ENCODE measurements around the gene ASB3.
A peak's percentile ranks its signal among the peaks of the same experiment; 100 is the strongest.
"Not testable (repeated sequence)": the region's sequence is repeated elsewhere in the genome, so short reads cannot be mapped to it uniquely, and the experiment has no call there.

Gene ASB3

DNA sequence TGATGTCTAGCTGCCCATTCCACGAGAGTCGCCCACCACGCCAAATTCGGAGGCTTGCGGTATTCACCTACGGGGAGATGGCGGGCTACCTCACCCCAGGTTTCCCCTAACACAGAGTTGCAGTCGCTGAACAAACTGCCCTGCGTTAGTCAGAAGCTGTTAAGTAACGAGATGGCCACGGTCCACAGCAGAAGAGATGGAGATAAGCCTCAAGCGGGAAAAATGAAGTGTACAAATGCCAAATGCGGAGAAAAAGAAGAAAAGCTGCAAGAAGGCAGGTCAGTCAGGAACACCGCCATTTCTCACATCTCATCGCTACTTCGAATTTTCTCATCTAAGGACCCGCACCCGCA, 425 bp downstream of the ASB3 start:
- DNase-seq: no peak

DNA sequence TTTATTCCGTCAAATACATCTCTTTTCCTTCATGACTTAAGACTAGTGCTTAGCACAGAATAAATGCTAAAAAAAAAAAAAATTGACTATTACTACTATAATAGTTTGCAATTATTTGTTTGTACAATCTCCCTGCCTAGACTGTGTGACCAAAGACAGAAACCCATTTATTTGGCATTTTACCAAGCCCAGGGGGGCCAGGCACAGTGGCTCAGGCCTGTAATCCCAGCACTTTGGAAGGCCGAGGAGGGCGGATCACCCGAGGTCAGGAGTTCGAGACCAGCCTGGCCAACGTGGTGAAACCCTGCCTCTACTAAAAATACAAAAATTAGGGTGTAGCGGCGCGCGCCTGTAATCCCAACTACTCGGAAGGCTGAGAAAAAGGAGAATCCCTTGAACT, 1.4 kb downstream of the ASB3 start:
- DNase-seq: no peak

DNA sequence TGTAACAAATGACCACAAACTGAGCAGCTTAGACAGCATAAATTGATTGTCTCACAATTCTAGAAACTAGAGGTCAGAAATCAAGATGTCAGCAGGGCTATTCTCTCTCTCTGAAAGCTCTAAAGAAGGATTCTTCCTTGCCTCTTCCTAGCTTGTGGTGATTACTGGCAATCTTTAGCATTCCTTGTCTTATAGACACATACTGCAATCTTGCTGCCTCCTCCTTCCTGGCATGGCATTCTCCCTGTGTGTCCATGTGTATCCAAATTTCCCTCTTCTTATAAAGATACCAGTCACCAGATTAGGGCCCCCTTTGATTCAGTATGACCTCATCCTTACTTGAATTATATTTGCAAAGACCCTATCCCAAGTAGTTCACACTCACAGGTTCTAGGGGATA, 2.3 kb downstream of the ASB3 start:
- no peak for DNase-seq

DNA sequence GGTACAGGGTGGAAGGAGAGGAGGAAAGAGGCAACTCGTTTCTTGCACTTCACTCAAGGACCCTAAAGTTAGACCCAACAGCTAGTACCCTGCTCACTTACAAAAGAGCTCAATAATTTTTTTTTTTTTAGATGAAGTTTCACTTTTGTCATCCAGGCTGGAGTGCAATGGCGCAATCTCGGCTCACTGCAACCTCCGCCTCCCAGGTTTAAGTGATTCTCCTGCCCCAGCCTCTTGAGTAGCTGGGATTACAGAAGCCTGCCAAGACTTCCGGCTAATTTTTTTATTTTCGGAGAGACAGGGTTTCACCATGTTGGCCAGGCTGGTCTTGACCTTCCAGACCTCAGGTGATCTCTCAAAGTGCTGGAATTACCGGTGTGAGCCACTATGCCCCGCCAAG, 4.1 kb downstream of the ASB3 start:
- DNase-seq: no peak

DNA sequence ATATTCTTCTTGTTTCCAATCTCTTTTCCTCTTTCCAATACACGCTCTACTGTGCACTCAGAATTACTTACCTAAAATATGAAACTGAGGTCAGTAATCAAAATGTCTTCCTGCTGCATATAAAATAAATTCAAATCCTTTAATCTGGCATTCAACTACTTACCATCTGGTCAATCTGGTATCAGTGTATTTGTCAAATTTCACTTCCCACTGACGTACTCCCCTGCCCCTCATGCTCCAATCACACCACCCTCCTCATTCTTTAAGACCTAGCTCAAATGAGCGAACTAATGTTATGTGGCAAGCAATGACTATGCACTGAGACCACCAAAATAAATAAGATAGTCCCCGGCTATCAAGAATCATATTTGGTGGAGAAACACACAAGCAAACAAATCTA, 6.7 kb downstream of the ASB3 start:
- no peak for DNase-seq

DNA sequence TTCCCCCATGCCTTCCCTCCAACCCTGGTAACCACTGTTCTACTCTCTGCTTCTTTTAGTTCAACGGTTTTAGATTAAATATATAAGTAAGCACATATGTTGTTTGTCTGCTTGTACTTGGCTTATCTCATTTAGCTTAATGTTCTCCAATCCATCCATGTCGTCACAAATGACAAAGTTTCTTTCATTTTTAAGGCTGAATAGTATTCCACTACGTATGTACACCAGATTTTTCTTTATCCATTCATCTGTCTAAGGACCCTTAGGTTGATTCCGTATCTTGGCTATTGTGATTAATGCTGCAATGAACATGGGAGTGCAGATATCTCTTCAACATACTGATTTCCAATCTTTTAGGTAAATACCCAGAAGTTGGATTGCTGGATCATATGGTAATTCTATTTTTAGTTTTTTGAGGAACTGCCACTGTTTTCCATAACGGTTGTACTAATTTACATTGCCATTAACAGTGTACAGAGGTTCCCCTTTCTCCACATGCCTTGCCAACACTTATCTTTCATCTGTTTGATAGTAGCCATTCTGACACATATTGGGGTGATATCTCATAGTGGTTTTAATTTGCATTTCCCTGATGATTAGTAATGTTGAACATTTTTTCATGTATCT, 8.1 kb downstream of the ASB3 start:
- DNase-seq: no peak

DNA sequence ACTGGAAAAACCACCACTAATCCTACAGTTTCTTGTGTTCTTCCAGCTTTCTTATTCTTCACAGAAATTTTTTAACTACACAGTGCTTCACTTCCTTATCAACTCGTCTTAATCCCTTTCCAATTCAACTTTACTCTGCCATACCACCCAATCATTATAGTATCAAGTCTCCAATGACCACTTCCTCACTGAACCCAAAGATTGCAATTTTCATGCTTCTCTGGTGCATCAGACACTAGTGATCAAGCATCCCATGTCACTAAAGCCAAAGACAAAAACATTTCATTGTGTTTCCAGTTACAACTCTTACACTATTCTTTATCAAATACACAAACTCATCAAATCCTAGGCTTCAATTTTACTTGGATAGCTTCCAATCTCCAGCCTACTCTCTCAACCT, 9.6 kb downstream of the ASB3 start:
- DNase-seq: no peak

DNA sequence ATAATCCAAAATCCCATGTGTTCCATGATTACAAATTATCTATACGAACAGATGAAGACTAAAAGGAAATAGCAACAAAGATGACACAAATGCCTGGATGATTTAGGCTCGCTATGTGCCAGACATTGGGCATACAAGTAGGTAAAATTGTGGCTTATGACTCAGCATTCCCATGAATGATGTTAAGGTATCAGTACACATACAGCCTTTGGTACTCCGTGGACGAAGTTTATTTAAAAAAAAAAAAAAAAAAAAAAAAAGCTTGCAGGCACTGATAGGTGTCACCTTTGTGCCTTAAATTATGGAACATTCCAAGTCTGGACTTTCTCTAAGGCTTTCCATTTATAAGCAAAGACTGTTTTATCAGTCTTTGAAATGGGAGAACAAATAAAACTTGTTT, 16.5 kb downstream of the ASB3 start:
- no peak for DNase-seq

DNA sequence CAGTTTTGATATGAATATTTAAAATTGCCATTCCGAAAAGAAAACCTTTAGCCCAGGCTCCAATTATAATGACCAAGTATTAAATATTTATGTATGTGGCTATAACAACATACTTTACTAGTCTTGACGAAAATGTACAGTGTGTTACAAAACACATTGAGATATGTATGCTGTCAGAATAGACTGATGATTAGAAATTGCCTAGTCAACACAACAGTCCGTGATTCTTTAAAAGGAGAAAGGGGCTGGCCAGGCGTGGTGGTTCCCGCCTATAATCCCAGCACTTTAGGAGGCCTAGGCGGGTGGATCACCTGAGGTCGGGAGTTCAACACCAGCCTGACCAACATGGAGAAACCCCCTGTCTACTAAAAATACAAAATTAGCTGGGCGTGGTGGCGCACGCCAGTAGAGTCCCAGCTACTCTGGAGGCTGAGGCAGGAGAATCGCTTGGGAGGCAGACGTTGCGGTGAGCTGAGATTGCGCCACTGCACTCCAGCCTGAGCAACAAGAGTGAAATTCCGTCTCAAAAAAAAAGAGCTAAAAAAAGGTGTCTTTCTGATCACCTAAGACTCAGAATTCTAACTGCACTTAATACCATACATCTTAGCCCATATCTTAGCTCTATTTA, 17.3 kb downstream of the ASB3 start:
- DNase-seq: no peak

DNA sequence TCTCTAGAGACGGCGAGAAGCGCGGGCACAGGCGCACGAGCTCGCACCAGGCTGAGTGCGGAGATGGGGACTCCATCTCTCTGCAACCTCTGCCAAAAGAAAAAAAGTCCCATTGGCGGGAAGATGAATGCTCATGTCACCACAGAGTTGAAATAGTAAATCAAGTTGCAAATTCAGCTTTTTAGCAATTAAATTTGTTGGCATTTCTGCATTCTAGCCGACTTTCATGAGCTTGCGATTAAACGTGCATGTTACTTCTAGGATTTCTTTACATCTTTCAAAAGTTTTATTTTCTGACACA, 18.6 kb downstream of the ASB3 start:
- DNase-seq: no peak

DNA sequence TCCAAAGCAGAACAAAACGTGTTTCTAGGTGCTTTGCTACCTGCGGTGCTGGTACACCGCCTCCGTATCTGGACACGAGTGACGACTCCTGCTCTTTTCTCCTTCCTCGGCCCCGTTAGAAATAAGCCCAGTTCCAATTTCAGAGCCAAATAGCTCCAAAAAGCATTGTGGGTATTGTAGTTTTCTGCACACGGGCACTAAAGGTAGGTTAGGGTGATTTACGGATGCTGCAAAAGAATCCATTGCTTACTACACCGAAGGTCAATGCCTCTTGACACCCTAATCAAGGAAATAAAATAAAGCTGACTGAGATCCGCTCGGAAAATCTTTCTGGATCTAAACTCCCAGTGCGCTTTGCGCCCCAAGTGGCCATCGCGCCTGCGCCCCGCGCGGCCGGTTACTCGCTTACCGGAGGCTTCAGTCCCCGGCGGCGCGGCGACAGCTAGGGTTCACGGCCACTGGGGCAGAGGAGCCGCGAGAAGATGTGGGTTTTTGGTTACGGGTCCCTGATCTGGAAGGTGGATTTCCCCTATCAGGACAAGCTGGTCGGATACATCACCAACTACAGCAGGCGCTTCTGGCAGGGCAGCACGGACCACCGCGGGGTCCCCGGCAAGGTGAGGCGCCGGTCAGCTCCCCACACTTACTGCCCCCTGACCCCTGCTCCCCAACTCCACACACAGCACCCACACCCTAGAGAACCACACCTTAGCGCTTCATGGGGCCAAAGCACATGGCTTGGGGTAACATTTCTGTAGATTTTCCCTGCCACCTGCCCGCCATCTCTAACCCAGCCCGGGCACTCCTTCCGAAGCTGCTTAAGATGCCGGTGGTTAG, 19.1 kb downstream of the ASB3 start, which contains the start of gene CHAC2:
CHAC2 (plus strand) TSS at position 400 of the 837 bp plus-strand sequence; CDS start at position 483, 83 bp downstream.
- peak; percentile 70 for DNase-seq

DNA sequence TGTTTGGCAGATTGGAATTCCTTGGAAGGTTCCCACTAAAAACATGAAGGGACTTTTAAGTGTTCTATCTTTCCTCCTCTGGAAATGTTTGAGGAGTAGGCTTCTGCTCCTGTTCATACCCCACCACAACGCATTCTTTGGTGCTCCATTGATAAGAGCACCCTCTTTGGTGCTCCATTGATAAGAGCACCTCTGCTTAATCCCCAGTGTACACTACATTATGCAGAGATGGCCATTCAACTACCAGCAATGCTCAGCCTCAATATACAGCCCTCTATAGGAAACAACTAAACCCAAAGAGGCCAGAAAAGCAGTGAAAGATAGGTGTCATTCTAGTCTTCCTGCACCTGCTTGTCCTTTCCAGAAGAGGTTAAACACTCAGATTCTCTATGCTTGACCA, 21.0 kb downstream of the ASB3 start:
- DNase-seq: no peak

DNA sequence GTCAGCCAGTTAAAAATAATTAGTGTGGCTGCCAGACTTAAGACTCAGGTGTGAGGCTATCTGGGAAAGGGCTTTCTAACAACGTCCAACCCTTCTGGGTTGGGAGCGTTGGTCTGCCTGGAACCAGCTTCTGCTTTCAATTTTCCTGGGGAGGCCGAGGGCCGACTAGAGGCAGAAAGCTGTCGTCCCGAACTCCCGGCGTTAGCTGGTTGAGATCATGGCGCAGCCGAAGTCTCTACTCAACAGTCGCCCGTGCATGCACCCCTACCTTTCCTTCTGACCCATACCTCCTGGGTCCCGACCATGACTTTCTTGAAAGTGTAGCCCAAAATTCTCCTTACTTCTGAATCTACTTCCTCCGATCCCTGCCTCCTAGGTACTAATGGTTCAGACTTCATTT, 29.5 kb downstream of the ASB3 start:
- DNase-seq: not testable (repeated sequence)

DNA sequence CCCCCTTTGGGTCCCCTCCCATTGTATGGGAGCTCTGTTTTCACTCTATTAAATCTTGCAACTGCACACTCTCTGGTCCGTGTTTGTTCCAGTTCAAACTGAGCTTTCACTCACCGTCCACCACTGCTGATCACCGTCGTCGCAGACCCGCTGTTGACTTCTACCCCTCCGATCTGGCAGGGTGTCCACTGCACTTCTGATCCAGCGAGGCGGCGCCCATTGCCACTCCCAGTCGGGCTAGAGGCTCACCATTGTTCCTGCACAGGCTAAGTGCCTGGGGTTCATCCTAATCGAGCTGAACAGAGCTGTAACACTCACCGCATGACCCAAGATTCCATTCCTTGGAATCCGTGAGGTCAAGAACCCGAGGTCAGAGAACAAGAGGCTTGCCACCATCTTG, 30.1 kb downstream of the ASB3 start:
- DNase-seq: no peak

DNA sequence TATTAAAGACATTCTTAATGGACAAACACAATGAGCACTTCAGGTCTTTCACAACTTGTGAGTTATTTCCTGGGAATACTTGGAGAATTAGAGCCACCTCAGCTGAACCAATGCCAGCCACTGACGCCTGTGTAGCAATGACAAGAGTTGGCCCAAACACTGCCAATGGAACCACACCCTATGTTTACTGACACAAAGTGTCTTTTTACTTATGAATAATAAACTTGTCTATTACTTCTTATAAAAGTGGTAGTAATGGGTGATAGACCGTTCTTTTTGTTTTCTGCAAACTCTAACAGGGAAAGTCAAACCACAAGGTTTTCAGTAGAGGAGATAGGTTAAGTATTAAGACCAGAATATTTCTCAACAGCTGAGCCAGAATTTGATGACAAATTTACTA, 31.6 kb downstream of the ASB3 start:
- no peak for DNase-seq

DNA sequence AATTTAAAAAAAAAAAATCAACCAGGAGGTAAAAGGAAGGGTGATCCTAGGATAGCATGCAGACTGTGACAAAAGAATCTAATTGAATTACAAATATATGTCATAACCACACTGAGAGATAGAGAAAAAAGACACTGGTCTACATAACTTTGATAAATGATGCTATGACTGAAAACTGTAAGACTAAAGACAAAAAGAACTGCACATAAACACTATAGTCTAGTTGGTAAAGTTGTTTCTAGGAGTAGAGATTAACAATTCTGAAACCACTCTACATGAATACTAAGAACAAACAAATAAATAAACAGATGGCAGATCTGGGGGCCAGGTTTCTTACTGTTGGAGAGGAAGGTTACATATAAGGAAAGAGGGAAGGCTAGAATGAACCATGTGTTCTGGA, 33.7 kb downstream of the ASB3 start:
- no peak for DNase-seq

DNA sequence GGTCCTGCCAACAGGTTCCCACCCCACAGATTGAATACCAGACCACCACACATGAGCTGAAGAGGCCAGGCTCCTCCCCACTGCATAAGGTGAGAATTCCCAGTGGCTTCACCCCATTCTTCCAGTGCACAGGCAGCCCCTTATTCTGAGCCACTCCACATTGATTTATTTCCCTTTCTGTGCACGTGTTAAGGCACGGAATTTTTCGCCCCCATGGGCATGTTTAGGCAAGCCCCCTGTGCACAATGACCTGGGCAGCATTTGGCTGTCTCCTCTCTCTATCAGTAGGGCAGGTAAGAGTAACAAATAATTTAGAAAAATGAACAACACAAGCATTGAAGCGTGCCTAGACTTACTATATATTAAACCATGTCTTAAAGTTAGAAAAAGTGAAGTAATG, 34.4 kb downstream of the ASB3 start:
- no peak for DNase-seq

DNA sequence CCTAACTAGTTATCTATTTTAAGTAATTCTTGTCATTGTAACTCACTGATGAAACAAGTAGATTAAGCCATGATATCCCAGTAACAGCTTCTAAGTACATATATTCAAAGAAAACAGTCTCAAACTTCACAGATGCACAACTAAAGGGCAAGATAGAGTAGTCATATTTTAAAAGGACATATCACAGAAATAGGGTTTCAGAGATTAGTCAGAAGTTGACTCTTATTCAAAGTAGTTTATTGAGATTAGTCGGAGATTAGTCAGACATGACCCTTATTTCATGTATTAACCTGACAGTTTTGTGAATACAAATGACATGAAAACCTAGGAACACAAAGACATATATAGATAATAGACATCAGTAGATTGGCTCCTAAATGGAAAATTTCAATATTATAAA, 35.0 kb downstream of the ASB3 start:
- no peak for DNase-seq

DNA sequence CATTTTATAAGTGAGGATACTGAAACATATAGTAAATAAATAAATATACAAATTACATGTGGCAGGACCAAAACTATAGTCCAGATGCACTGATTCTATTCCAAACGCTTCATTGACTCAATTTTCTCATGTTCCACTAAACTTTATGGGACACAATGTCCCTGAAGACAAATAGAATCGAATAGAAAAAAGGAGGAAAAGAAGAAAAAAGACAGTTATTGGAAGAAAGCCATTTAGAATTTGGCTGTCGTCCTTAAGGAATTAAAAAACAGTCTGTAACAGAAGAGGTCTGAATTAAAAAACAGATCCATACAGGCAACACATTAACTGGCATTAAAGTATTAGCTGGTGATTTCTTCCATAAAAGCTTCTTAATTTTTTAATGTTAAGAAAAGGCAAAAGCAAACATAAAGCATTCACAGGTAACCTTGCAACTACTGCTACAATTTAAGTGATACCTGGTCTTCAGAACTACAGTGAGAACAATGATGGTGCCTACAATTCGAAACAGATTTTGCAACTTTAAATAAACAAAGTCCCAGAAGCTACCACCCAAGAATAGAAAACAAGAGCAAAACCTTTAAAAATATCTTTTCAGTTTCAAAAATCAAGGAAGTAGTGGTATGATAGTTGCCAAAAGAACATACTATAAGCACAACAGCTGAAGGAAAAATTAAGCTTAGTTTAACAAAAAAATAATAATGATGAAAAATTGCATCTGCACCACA, 36.5 kb downstream of the ASB3 start:
- no peak for DNase-seq

DNA sequence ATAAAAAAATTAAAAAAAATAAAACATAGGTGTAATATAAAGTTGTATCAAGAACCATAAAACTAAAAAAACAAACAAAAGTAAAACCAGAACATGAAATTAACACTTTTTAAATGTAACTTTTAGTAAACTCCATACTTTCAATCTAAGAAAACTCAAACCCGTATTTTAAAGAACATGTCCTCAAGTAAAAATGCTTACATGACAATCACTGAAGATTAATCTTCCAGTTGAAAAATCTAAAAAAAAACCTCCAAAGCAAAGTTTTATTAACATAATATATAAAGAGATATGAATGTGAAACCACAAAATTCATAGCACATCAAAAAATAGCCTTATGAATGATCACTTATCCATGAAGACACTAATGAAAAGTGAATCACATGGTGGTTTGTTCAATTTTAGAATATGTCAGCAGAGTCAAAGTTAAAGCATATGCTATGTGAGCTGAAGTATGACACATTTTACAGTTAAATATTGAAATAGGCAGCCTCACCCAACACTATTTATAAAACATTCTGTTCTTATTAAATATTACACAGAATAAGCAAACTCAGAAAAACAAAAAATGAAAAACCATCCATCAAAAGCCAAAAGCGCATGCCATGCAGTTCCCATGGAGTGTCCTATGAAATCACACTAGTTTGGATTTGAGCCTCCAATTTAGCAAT, 42.2 kb downstream of the ASB3 start:
- no peak for DNase-seq

DNA sequence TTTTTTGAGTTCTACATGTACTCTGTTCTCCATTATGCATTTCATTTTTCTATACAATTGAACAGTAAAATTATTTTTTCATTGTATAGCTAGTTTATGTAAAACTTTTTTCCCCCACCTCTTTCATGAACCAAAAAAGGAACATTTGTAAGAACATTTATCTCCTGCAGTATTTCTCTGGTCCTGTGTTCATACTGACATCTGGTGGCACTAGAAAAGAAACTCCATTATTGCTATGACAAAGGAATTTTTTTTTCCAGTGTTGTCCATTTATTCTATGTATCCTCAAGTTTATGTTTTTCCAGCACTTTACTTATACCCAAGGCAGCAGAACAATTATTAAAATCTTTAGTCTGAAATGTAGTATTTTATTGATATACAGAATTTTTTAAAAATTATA, 46.6 kb downstream of the ASB3 start:
- peak; percentile 4 for DNase-seq

DNA sequence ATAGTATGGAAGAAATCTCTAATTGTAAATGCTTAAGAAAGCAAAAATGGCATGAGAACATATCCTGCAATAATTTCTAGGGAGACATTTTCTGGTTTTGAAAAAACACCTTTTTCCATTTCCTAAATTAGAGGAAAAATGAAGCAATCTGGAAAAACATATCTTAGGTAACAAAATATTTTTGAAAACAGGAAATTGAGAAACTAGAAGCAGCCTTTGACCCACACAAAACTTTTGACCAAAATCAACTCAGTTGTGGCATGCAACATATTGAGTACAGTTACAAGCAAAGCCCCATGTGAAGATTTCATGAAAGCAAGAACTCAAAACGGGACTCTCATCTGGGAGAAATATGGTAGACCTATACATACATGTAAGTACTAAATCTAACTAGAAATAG, 47.7 kb downstream of the ASB3 start:
- DNase-seq: no peak

DNA sequence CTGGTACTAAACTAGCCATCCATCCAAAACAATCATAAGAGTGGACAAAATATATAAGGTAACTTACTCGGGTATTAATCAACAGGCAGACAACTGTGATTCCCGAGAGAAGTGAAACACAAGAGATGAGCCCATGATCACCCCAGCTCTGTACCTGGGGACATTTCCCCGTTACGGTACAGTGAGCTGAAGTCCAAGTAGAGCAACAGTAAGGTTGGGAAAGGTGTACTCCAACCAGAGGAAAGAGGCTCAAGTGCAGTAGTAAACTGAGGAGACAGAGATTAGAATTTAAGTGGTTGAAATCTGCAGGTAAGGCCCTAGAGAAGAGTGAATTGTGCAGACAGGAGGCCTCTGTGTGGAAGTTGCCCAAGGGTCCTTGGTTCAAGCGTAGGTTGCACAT, 49.7 kb downstream of the ASB3 start:
- no peak for DNase-seq

Measured in NCI-H2029 treated with DMSO at 0.1 percent for 48 hours (cell line).